ENCODE data around the gene CYP26B1.

The CYP26B1 gene

DNA sequence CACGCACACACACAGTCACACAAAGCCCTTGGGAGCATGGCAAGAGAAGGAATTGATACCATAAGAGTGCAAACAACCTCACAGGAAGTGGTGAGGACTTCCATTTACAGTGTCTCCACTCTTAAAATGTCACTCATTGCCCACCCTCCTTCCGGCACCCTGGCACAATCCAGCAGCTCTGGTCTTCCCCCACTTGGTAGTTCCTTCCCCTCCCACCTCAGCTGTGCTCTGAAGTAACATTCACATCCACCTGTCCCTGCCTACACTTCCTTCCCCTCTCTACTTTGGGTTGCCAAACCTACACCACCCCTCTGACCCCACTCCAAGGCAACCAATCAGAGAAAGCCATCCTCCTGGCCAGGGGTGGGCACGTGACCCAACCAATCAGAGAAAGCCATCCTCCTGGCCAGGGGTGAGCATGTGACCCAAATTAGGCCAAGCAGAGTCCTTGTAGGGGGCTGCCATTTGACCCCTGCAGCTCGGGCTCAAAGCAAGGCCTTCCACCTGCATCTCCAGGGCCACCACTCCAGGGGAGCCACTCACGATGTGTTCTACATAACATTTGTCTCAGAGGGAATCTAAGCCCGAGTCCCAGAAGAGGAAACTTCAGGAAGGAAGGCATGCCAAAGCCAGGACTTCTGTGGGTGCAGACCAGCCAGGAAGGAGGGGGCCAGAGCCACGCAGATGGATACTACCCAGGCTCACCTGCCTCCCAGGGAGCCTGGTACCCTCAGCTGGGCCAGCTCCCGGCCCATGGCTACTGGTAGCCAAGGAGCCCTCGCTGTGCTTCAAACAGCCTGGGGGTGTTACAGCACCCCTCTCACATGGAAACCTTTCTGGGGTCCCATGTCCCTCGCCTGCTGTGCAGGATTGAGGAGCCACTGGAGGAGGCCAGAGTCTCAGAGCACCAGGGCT lies 21.2 kb downstream of the CYP26B1 start:
- no peaks in the 10 kb centered on the region for H3K27me3 ChIP-seq
- no peak overlapping the region for H3K4me3 ChIP-seq (ENCODE audit: low read depth, low read length)
- H3K36me3 ChIP-seq: no peaks in the 10 kb centered on the region
- H3K4me1 ChIP-seq: no peaks in the 10 kb centered on the region
- TF ChIP-seq, protein P1, sequence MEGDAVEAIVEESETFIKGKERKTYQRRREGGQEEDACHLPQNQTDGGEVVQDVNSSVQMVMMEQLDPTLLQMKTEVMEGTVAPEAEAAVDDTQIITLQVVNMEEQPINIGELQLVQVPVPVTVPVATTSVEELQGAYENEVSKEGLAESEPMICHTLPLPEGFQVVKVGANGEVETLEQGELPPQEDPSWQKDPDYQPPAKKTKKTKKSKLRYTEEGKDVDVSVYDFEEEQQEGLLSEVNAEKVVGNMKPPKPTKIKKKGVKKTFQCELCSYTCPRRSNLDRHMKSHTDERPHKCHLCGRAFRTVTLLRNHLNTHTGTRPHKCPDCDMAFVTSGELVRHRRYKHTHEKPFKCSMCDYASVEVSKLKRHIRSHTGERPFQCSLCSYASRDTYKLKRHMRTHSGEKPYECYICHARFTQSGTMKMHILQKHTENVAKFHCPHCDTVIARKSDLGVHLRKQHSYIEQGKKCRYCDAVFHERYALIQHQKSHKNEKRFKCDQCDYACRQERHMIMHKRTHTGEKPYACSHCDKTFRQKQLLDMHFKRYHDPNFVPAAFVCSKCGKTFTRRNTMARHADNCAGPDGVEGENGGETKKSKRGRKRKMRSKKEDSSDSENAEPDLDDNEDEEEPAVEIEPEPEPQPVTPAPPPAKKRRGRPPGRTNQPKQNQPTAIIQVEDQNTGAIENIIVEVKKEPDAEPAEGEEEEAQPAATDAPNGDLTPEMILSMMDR (IDR thresholded peaks at IDR 0.05; ENCODE audit: low read depth, low read length): no peak
- no peaks in the 10 kb centered on the region for H3K9me3 ChIP-seq
- DNase-seq: no peak

DNA sequence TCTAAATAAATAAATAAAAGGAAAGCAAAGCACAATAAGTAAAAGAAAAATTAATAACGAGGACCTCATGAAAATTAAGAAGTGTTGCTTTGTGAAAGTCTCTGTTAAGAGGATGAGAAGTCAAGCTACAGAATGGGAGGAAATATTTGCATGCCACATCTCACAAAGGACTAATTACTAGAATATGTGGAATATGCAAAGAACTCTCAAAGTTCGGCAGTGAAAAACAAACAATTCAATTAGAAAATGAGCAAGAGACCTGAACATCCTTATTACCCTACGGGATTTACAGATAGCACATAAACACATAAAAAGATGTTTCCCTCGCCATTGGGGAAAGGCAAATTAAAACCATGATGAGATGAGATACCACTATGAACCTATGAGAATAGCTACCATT lies 23.3 kb downstream of the CYP26B1 start:
- no peaks in the 10 kb centered on the region for H3K9me3 ChIP-seq
- TF ChIP-seq, protein P1 (IDR thresholded peaks at IDR 0.05; ENCODE audit: low read depth, low read length): no peak
- no peaks in the 10 kb centered on the region for H3K27me3 ChIP-seq
- no peaks in the 10 kb centered on the region for H3K4me1 ChIP-seq
- H3K36me3 ChIP-seq: no peaks in the 10 kb centered on the region
- no peak for DNase-seq
- H3K4me3 ChIP-seq (ENCODE audit: low read depth, low read length): no peak overlapping the region

DNA sequence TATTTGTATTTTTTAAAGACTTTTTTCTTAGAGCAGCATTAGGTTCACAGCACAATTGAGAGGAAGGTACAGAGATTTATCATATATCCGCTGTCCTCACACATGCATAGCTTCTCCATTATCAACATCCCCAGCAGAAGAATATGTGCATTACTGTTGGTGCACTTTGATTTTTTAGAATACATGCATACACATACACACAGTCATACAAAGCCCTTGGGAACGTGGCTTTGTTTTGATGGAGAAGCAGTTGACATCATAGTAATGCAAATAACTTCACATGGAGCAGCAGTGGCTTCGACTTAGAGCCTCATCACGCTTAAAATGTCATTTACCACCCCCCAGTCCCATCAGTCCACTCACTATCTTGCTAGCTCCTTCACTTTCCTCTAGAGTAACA lies 26.5 kb downstream of the CYP26B1 start:
- no peak for DNase-seq
- Histone ChIP-seq H3K36me3 (no peaks in the 10 kb centered on the region), H3K27me3 (no peaks in the 10 kb centered on the region), H3K9me3 (no peaks in the 10 kb centered on the region), H3K4me1 (no peaks in the 10 kb centered on the region), H3K4me3 (ENCODE audit: low read depth, low read length) (no peak overlapping the region)
- TF ChIP-seq, protein P1 (IDR thresholded peaks at IDR 0.05; ENCODE audit: low read depth, low read length): no peak

DNA sequence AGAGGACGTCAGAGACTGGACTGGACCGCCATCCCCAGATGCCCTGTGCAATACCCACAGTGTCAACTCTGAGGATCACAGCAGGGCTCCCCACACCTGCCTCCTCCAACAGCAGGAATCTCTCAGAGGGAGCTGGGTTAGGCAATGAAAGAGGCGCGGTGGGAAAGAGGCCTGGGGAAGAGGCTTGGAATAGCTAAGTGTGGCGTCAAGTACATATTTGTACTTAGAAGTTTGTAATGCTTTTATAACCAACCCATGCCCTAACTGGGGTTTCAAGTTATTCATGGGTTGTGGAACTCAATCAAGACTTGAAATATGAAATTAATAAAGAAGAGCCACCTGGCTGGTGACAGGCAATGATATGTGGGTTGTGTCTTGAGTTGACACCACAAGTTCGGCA lies 28.7 kb downstream of the CYP26B1 start:
- TF ChIP-seq, protein P1 (IDR thresholded peaks at IDR 0.05; ENCODE audit: low read depth, low read length): no peak
- Histone ChIP-seq H3K4me1 (no peaks in the 10 kb centered on the region), H3K27me3 (no peaks in the 10 kb centered on the region), H3K36me3 (no peaks in the 10 kb centered on the region), H3K9me3 (no peaks in the 10 kb centered on the region), H3K4me3 (ENCODE audit: low read depth, low read length) (no peak overlapping the region)
- no peak for DNase-seq

DNA sequence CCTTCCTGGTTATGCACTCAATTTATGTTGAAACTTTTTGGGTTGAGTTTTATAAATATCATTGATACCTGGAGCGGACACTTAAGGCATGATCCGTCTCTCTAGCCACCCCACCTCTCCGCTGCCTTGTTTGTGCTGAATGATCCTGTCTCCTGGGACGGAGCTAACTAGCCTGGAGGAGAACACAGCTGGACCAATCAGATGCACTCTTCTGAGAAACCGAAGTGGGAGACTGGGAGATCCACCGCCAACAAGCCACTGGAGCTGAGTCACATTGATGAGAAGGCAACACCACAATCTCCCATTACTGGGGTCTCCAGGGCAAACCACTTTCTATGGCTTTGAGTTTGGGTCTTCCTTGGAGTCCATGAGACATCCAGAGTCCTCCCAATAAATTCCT lies 29.3 kb downstream of the CYP26B1 start:
- H3K27me3 ChIP-seq: no peaks in the 10 kb centered on the region
- no peaks in the 10 kb centered on the region for H3K4me1 ChIP-seq
- no peaks in the 10 kb centered on the region for H3K36me3 ChIP-seq
- no peak overlapping the region for H3K4me3 ChIP-seq (ENCODE audit: low read depth, low read length)
- no peaks in the 10 kb centered on the region for H3K9me3 ChIP-seq
- TF ChIP-seq, protein P1 (IDR thresholded peaks at IDR 0.05; ENCODE audit: low read depth, low read length): no peak
- DNase-seq: no peak

DNA sequence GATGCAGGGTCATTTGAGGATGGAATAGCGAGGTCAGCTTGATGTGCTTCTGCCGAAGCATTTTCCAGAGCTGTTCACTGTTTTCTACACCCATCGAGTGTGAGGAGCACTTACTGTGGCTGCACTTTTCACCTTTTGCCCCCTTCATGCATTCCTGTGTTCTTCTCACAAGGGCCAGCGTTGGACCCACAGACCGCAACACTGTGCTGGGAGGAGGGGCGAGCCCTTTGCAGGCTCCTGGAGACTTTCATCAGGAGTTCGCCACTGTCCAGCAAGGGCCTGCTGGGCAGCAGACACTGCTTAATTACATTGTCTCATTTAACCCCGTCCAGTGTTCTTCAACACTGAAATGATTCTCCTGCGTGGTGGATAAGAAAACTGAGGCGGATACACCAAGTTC lies 29.9 kb downstream of the CYP26B1 start:
- Histone ChIP-seq H3K27me3 (no peaks in the 10 kb centered on the region), H3K4me3 (ENCODE audit: low read depth, low read length) (no peak overlapping the region), H3K9me3 (no peaks in the 10 kb centered on the region), H3K36me3 (no peaks in the 10 kb centered on the region), H3K4me1 (no peaks in the 10 kb centered on the region)
- TF ChIP-seq, protein P1 (IDR thresholded peaks at IDR 0.05; ENCODE audit: low read depth, low read length): no peak
- DNase-seq: no peak

Data from BE2C (cell line).